ENCODE measurements around the gene UBR2. TPM values are rescaled to one million over a fixed set of nuclear protein-coding genes. Genes with fewer than 3 reads are reported as not detected.
"Not testable (repeated sequence)": the region's sequence is repeated elsewhere in the genome, so short reads cannot be mapped to it uniquely, and the experiment has no call there.

UBR2 gene
- total RNA-seq, 1 donor from 2014 or later = 20.9 TPM

DNA sequence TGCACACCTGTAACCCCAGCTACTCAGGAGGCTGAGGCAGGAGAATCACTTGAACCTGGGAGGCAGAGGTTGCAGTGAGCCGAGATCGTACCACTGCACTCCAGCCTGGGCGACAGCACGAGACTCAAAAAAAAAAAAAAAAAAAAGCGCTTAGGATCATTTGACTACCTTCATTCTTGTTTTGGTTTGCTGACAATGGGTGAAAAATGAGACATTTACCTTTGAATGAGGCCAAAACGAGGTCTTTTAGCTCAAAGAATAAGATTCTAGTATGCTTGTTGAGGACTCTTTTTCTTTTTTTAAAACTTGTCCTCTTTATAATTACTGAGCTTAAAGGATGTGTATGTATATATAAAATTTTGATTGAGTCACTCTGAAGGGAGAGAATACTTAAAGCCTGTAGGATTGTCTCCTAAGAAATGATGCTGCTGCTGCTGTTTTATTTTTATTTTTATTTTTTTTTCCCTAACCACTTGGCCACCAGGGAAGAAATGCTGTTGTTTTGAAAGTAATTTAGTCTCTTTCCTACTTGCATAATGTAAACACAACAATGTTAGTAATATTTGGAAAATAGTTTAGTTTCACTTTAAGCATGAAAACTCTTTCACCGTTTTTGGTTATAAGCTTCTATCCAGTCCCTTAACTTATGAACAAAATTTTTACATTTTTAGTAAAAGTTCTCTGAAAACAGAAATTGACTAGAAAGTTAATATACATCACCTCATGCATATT, 7.9 kb downstream of the UBR2 start:
- TF ChIP-seq, protein P1, sequence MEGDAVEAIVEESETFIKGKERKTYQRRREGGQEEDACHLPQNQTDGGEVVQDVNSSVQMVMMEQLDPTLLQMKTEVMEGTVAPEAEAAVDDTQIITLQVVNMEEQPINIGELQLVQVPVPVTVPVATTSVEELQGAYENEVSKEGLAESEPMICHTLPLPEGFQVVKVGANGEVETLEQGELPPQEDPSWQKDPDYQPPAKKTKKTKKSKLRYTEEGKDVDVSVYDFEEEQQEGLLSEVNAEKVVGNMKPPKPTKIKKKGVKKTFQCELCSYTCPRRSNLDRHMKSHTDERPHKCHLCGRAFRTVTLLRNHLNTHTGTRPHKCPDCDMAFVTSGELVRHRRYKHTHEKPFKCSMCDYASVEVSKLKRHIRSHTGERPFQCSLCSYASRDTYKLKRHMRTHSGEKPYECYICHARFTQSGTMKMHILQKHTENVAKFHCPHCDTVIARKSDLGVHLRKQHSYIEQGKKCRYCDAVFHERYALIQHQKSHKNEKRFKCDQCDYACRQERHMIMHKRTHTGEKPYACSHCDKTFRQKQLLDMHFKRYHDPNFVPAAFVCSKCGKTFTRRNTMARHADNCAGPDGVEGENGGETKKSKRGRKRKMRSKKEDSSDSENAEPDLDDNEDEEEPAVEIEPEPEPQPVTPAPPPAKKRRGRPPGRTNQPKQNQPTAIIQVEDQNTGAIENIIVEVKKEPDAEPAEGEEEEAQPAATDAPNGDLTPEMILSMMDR (IDR thresholded peaks at IDR 0.05) = no peak
- DNase-seq (ENCODE audit: low spot score) = no peak
- Mint-ChIP-seq H3K36me3 (ENCODE audit: low read depth) (peaks cover 8% of the 10 kb centered on the region), H3K4me1 (ENCODE audit: low read depth) (peaks cover 30% of the 10 kb centered on the region), H3K9me3 (ENCODE audit: low read depth) (no peaks in the 10 kb centered on the region), H3K27ac (ENCODE audit: unreplicated experiment) (no peak overlapping the region), H3K4me3 (ENCODE audit: unreplicated experiment) (no peak overlapping the region), H3K27me3 (ENCODE audit: low read depth) (no peaks in the 10 kb centered on the region)

DNA sequence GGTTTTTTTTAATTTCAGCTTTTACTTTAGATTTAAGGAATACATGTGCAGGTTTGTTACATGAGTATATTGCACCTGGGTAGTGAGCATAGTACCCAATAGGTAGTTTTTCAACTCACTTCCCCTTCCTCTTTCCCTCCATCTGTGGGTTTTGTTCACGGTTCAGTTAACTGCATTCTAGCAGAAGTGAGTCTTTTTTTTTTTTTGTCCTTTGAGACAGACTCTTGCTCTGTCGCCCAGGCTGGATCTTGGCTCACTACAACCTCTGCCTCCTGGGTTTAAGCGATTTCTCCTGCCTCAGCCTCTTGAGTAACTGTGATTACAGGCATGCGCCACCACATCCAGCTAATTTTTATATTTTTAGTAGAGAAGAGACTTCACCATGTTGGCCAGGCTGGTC, 8.7 kb downstream of the UBR2 start:
- H3K27ac Mint-ChIP-seq (ENCODE audit: unreplicated experiment) = no peak overlapping the region
- no peaks in the 10 kb centered on the region for H3K9me3 Mint-ChIP-seq (ENCODE audit: low read depth)
- no peak for DNase-seq (ENCODE audit: low spot score)
- peaks cover 24% of the 10 kb centered on the region for H3K4me1 Mint-ChIP-seq (ENCODE audit: low read depth)
- H3K27me3 Mint-ChIP-seq (ENCODE audit: low read depth) = no peaks in the 10 kb centered on the region
- TF ChIP-seq, protein P1 (IDR thresholded peaks at IDR 0.05) = no peak
- H3K4me3 Mint-ChIP-seq (ENCODE audit: unreplicated experiment) = no peak overlapping the region
- peaks cover 8% of the 10 kb centered on the region for H3K36me3 Mint-ChIP-seq (ENCODE audit: low read depth)

DNA sequence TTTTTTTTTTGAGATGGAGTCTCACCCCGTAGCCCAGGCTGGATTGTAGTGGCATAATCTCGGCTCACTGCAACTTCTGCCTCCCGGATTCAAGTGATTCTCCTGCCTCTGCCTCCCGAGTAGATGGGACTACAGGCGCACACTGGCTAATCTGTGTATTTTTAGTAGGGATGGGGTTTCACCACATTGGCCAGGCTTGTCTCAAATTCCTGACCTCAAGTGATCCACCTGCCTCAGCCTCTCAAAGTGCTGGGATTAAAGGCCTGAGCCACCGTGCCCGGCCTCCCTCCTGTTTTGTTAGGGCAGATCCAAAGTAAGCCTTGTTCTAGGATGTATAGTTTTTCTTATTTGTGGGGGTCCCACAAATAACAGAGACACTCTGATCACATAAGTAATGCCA, 12.7 kb downstream of the UBR2 start:
- not testable (repeated sequence) for H3K4me3 Mint-ChIP-seq (ENCODE audit: unreplicated experiment); H3K27me3 Mint-ChIP-seq (ENCODE audit: low read depth); H3K27ac Mint-ChIP-seq (ENCODE audit: unreplicated experiment); DNase-seq (ENCODE audit: low spot score); H3K9me3 Mint-ChIP-seq (ENCODE audit: low read depth)
- H3K4me1 Mint-ChIP-seq (ENCODE audit: low read depth) = peaks cover 14% of the 10 kb centered on the region
- H3K36me3 Mint-ChIP-seq (ENCODE audit: low read depth) = peaks cover 10% of the 10 kb centered on the region

DNA sequence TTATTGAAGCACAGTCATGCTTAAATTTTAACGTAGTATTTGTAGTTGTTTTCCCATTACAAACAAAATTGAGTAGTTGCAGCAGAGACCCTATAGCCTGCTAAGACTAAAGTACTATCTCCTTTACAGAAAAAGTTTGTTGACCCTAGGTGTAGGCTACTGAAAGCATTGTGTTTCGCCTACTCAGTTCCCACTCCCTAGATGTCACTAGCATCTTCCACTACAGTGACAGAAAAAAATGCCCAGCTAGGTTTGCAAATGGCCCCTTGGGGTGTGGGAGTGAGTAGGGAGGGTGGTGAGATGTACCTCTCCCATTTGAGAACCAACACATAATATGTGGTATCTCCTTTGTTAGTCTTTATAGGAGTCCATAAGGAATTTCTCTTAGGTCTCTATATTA, 34.5 kb downstream of the UBR2 start:
- TF ChIP-seq, protein P1 (IDR thresholded peaks at IDR 0.05) = no peak
- DNase-seq (ENCODE audit: low spot score) = no peak
- Mint-ChIP-seq H3K4me1 (ENCODE audit: low read depth) (peaks cover 4% of the 10 kb centered on the region), H3K9me3 (ENCODE audit: low read depth) (peaks cover 7% of the 10 kb centered on the region), H3K36me3 (ENCODE audit: low read depth) (peaks cover 19% of the 10 kb centered on the region), H3K27me3 (ENCODE audit: low read depth) (no peaks in the 10 kb centered on the region), H3K4me3 (ENCODE audit: unreplicated experiment) (no peak overlapping the region), H3K27ac (ENCODE audit: unreplicated experiment) (no peak overlapping the region)

DNA sequence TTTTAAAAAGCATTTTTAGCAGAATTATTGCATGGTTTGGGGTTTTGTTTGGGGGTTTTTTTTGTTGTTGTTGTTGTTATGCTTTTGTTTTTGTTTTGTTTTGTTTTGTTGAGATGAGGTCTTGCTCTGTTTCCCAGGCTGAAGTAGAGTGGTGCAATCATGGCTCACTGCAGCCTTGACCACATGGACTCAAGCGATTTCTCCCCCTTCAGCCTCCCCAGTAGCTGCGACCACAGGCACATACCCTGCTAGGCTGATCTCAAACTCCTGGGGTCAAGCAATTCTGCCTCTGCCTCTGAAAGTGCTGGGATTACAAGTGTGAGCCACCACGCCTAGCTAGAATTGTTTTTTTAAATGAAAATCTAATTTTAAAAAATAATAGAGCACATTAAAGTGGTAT, 35.7 kb downstream of the UBR2 start:
- Mint-ChIP-seq H3K4me3 (ENCODE audit: unreplicated experiment) (no peak overlapping the region), H3K4me1 (ENCODE audit: low read depth) (peaks cover 4% of the 10 kb centered on the region), H3K9me3 (ENCODE audit: low read depth) (peaks cover 7% of the 10 kb centered on the region), H3K27ac (ENCODE audit: unreplicated experiment) (no peak overlapping the region), H3K27me3 (ENCODE audit: low read depth) (no peaks in the 10 kb centered on the region), H3K36me3 (ENCODE audit: low read depth) (peaks cover 21% of the 10 kb centered on the region)
- TF ChIP-seq, protein P1 (IDR thresholded peaks at IDR 0.05) = no peak
- no peak for DNase-seq (ENCODE audit: low spot score)

DNA sequence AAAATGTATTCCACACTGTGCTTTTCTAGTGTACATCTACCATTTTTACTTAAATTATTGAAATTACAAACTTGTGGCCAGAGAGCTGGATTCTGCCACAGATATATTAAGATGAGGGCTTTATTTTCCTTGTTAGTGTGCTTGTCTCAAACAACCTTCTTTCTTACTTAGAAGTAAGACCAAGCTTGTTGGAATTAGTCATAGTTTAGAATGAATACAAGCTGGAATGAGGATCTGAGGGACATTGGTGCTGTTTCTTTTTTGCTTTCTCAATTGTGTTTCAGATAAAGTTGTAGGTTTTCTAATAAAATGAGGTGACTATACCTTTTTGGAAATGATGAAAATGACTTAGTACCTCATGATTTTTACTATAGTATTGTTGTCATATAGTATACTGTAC, 40.3 kb downstream of the UBR2 start:
- H3K36me3 Mint-ChIP-seq (ENCODE audit: low read depth) = peaks cover 10% of the 10 kb centered on the region
- no peak overlapping the region for H3K27ac Mint-ChIP-seq (ENCODE audit: unreplicated experiment)
- no peak overlapping the region for H3K4me3 Mint-ChIP-seq (ENCODE audit: unreplicated experiment)
- DNase-seq (ENCODE audit: low spot score) = no peak
- peaks cover 4% of the 10 kb centered on the region for H3K4me1 Mint-ChIP-seq (ENCODE audit: low read depth)
- no peaks in the 10 kb centered on the region for H3K9me3 Mint-ChIP-seq (ENCODE audit: low read depth)
- TF ChIP-seq, protein P1 (IDR thresholded peaks at IDR 0.05) = no peak
- H3K27me3 Mint-ChIP-seq (ENCODE audit: low read depth) = no peaks in the 10 kb centered on the region

DNA sequence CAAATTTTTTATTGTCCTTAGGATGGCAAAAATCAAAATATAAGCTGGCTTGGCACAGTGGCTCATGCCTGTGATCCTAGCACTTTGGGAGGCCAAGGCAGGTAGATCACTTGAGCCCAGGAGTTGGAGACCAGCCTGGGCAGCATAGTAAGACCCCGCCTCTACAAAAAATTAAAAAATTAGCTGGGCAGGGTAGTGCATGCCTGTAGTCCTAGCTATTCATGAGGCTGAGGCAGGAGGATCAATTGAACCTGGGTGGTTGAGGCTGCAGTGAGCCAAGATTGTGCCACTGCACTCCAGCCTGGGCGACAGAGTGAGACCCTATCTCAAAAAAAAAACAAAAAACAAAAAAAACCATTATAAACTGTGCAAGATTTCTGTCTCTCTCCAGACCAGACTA, 40.9 kb downstream of the UBR2 start:
- H3K4me3 Mint-ChIP-seq (ENCODE audit: unreplicated experiment); H3K27ac Mint-ChIP-seq (ENCODE audit: unreplicated experiment): not testable (repeated sequence)

More for the DNA sequence above, 40.9 kb downstream of the UBR2 start:
- not testable (repeated sequence) for DNase-seq (ENCODE audit: low spot score); H3K9me3 Mint-ChIP-seq (ENCODE audit: low read depth); H3K4me1 Mint-ChIP-seq (ENCODE audit: low read depth); H3K27me3 Mint-ChIP-seq (ENCODE audit: low read depth)
- H3K36me3 Mint-ChIP-seq (ENCODE audit: low read depth) = peaks cover 12% of the 10 kb centered on the region

All from chondrocyte (in vitro differentiated cells).